Cortex of kidney (tissue), 1 donor: ENCODE data around the gene DPYSL5.

Experiments
- DNase-seq: peaks from one replicate; lab custom pipeline; 2025; lab: John Stamatoyannopoulos, UW

The DPYSL5 gene

GRCh38 chr2:26846334-26847306 is 1.3 kb upstream of the DPYSL5 start:
- no peak for DNase-seq

GRCh38 chr2:26847307-26847654 is 651 bp upstream of the DPYSL5 start:
- DNase-seq: no peak

DNA sequence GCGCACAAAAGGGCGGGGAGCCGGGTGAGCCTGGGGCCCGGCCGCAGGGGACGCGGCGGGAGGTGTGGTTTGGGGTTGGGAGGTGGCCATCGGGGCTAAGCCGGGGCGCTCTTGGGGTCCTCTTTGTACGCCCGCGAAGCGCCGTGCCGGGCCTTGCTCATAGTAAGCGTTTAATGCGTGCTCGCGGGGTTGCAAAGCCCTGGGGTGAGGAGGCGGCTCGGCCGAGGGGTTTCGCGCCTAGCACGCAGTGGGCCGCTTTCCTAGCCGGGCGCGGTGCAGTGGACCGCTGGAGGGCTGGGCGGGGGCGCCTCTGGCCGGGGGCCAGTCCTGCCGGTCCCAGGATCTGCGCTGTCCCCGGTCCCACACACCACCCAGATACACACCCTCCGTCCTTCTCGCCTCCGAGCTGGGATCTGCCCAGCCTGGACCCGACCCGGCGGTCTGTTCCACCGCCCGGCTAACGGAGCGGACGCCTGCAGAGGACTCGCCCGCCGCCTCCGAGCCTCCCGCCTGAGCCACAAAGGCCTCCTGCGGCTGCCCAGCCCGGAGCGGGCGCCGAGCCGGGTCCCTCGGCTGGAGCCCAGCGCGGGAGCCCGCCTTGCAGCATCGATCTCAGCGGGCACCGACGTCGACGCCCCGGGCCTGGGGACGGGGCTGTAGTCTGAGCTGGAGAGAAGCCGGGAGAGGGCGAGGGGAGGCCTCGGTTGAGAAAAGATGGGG is 564 bp downstream of the DPYSL5 start:
- DNase-seq: no peak

- no peak for DNase-seq
Measured at GRCh38 chr2:26849056-26849999, 1.4 kb downstream of the DPYSL5 start.

GRCh38 chr2:26850000-26850431 is 2.1 kb downstream of the DPYSL5 start:
- no peak for DNase-seq

GRCh38 chr2:26850505-26850904 is 2.6 kb downstream of the DPYSL5 start:
- no peak for DNase-seq

GRCh38 chr2:26852405-26853306 is 4.7 kb downstream of the DPYSL5 start:
- DNase-seq: no peak

GRCh38 chr2:26853751-26854150 is 5.8 kb downstream of the DPYSL5 start:
- DNase-seq: no peak

DNA sequence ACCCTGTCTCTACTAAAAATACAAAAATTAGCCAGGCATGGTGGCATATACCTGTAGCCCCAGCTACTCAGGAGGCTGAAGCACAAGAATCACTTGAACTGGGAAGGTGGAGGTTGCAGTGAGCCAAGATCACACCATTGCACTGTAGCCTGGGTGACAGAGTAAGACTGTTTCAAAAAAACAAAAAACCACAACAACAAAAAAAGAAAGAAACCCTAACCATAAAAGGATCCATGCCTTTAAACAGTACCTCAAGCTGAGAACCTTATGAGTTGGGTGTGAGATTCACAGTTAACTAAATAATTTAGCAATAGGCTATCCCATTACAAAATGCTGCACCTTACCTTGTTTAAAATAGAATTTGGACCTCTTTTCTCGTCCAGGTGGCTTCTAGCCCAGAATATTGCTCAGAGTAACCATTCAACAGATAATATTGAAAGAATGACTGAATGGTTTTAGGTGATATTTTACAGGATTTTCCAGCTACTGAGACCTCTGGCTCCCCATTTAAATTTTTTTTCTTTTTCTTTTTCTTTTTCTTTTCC is 6.4 kb downstream of the DPYSL5 start:
- no peak for DNase-seq

GRCh38 chr2:26855466-26855865 is 7.5 kb downstream of the DPYSL5 start:
- no peak for DNase-seq

- DNase-seq: no peak
Measured at GRCh38 chr2:26859622-26860021, 11.7 kb downstream of the DPYSL5 start.

DNA sequence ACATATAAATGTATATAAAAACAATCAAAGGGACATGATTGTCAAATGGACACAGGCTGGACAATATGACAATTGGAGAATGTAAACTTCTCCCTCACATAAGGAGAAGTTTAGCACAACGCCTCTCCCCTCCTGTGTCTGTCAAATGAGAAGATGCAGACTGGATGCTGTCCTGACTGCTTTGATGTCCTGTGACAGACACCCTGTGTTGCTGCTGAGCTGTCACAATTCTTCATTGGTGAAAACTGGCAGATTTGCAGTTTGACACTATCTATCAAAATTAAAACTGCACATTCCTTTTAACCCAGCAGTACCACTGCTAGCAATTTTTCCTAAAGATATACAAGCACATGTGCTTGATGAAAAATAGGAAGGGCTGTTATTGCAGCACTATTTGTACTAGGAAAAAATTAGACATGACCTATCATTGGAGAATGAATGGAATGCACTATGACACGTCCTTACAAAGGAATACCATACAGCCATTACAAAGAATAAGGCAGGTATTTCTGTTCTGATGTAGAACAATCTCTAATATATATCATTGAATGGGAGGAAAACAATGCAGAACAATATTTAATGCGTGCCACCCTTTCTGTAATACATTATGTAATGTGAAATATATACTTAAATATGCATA is 12.4 kb downstream of the DPYSL5 start:
- DNase-seq: no peak

DNA sequence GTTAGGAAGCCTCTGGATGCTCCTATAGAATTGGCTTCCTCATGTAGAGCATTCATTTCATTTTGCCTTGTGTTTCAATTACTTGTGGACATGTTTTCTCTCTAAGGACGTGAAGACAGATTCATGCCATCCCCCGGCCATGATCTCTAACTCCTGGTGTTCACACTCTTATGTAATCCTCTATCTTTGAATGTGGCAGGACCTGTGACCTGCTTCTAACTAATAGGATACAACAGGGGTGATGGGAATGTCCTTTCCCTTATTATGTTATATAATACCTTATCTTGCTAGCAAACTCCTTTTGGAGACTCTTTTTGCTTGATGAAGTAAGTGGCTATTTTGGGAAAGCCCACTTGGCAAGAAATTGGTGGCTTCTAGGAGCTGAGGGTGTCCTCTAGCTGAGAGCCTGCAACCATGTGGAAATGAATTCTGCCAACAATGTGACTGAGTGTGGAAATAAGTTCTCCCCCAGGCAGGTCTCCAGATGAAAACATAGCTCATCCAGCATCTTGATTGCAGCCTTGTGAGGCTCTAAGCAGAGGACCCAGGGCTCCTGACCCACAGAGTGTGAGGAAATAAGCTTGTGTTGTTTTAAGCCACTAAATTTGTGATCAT is 13.8 kb downstream of the DPYSL5 start:
- no peak for DNase-seq

GRCh38 chr2:26864226-26864625 is 16.3 kb downstream of the DPYSL5 start:
- DNase-seq: no peak

DNA sequence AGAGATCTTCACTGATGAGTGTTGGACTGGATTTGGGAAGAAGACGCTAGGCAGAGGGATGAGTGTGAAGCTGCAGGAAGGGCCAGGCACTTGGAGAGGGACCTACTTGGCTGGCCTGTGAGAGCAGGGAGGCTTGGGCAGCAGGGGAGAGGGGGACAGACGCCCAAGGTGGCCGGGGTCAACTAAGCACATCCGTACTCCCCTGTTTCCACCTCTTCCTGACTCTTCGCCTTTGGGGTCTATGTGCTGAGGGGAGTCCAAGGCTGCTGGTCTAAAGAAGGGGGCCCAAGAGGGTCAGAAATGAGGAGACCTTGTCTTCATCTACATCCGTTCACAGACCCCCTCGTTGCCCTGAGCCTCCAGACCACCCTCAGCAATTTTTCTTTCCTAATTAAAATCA is 16.7 kb downstream of the DPYSL5 start:
- no peak for DNase-seq

DNA sequence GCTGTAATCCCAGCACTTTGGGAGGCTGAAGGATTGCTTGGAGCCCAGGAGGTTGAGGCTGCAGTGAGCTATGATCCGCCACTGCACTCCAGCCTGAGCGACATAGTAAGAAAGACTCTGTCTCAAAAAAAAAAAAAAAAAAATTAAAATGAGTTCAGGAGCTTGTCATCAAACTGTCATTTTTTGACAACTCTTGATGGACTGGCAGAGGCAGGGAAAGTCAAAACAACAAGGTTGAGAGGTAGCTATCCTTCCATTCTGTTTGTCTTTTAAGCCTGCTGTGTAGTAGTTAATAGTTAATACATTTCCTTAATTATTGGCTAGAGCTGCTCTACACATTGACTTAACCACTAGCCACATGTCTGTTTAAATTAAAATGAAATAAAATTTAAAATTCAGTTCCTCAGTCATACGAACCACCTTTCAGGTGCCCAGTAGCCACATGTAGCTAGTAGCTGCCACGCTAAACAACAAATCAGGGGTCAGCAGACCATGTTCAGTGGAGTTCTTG is 22.7 kb downstream of the DPYSL5 start:
- no peak for DNase-seq

DNA sequence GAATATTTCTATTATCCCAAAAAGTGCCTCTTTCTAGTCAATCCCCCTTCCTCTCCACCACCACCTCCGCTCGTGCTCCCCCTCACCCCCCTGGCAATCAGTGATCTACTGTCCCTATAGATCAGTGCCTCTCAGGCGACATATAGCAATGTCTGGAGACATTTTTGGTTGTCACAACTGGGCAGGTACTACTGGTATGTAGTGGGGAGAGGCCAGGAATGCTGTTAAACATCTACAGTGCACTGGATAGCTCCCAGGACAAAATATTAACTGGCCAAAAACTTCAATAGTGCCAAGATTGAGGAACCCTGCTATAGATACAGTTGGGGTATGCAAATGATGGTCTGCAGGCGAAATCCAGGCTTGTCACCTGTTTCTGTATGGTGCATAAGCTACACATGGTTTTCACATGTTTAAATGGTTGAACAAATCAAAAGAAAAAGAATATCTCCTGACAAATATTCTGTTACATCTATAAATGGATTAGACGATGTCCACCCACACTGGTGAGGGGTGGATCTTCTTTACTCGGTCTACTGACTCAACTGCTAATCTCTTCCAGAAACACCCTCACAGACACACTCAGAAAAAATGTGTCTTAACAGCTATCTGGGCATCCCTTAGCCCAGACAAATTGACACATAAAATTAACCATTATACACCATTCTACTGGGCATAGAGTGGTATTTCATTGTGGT is 25.5 kb downstream of the DPYSL5 start:
- DNase-seq: no peak

GRCh38 chr2:26874514-26874913 is 26.6 kb downstream of the DPYSL5 start:
- DNase-seq: no peak

DNA sequence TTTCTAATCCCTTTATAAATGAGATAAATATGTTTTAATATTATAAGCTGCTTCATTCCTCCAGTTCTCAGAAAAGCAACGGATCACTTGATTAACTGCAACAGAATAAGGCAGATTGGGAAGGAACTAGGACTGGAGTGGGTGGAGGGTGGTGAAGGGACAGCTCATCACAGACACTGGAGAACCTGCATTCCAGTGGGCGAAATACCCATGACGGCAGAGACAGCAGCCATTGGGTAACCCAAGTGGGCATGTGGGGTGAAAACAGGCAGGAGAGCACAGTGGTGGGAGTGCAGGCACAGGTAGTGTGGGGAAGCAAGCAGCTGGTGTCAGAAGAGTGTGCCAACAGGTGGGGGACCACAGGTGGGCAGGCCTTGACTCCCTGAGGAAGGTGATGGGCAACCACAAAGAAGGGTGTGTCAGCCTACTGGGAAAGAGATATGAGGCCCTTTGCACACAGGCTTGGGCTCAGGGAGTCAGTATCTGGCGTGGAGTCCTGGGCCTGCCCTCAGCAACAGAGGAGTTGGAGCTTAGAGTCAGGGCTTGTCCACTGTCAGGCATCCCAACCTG is 27.2 kb downstream of the DPYSL5 start:
- no peak for DNase-seq
